ENCODE data around the gene RBMS1. TPM values are rescaled to one million over a fixed set of nuclear protein-coding genes. Genes with fewer than 3 reads are reported as not detected.

The RBMS1 gene
- total and polyA plus RNA-seq, 3 donors from 2014 or later, result 26.8 to 34.7 (median 30.0) TPM

DNA sequence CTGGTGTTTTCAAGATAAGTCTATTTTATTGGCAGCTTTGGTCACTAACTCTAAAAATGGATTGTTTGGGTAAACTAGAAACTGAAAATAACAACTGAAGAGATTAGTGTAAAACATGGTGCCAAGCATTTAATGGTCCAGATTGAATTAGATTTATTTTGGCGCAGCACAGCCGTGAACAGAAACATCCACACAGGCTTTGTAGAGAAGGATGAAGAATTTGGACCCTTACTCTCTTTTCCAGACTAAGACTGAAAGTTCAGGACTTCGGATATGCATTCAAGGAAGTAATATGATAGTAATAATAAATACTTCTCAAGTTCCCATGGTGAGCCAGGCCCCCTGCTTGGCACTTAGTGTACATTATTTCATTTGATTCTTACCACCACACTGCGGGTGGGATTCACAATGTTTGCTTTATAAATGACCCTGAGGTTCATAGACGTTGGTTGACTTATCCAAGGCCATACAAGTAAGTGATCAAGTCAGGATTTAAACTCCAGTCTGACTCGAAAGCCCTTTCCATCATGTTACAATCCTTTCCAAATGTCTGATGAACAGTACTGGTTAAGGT is 239.3 kb downstream of the RBMS1 start:
- TF ChIP-seq, protein P1, sequence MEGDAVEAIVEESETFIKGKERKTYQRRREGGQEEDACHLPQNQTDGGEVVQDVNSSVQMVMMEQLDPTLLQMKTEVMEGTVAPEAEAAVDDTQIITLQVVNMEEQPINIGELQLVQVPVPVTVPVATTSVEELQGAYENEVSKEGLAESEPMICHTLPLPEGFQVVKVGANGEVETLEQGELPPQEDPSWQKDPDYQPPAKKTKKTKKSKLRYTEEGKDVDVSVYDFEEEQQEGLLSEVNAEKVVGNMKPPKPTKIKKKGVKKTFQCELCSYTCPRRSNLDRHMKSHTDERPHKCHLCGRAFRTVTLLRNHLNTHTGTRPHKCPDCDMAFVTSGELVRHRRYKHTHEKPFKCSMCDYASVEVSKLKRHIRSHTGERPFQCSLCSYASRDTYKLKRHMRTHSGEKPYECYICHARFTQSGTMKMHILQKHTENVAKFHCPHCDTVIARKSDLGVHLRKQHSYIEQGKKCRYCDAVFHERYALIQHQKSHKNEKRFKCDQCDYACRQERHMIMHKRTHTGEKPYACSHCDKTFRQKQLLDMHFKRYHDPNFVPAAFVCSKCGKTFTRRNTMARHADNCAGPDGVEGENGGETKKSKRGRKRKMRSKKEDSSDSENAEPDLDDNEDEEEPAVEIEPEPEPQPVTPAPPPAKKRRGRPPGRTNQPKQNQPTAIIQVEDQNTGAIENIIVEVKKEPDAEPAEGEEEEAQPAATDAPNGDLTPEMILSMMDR (IDR thresholded peaks at IDR 0.05), result no peak
- no peak for TF ChIP-seq POLR2A (IDR thresholded peaks at IDR 0.05)
- Histone ChIP-seq H3K9me3 (no peaks in the 10 kb centered on the region), H3K36me3 (ENCODE audit: low read depth, missing control alignments) (no peaks in the 10 kb centered on the region), H3K27me3 (no peaks in the 10 kb centered on the region), H3K4me1 (no peaks in the 10 kb centered on the region), H3K27ac (no peak overlapping the region), H3K4me3 (no peak overlapping the region)
- WGBS, 2 donors, result 87 to 88% methylated on average over 6 of the region's 6 CpGs
- no peak for DNase-seq
- intact Hi-C loops (cut with DNase I; ENCODE audit: low total_unique reads), result no loop called here

GRCh38 chr2:160253440-160254188 is 240.0 kb downstream of the RBMS1 start:
- no peak overlapping the region for H3K4me3 ChIP-seq
- no peak overlapping the region for H3K27ac ChIP-seq
- H3K36me3 ChIP-seq (ENCODE audit: low read depth, missing control alignments), result no peaks in the 10 kb centered on the region
- no peak for DNase-seq
- 86 to 87% methylated on average over 9 of the region's 9 CpGs for WGBS, 2 donors
- no peaks in the 10 kb centered on the region for H3K27me3 ChIP-seq
- H3K4me1 ChIP-seq, result no peaks in the 10 kb centered on the region
- intact Hi-C loops (cut with DNase I; ENCODE audit: low total_unique reads), result no loop called here
- TF ChIP-seq POLR2A (IDR thresholded peaks at IDR 0.05), result no peak
- TF ChIP-seq, protein P1 (IDR thresholded peaks at IDR 0.05), result no peak
- no peaks in the 10 kb centered on the region for H3K9me3 ChIP-seq

DNA sequence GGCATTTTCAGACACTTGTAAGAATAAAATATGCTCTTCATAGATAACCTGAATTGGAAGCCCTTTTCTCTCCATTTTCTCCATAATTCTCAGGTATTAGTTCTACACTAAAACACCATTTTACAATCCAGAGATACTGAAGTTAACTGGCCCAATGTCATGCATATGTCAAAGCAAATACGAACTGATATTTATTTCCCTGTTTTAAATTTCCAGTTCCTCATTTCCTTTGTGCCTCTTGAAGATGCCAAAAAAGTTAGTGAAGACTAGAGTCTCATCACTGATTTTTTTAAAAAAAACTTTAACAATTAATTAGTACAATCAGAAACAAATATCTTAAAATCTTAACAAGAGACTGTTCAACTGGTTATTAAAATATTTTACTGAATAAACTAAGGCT is 240.7 kb downstream of the RBMS1 start:
- no peaks in the 10 kb centered on the region for H3K9me3 ChIP-seq
- H3K27me3 ChIP-seq, result no peaks in the 10 kb centered on the region
- H3K36me3 ChIP-seq (ENCODE audit: low read depth, missing control alignments), result no peaks in the 10 kb centered on the region
- no peaks in the 10 kb centered on the region for H3K4me1 ChIP-seq
- WGBS, 2 donors, result 80 to 95% methylated on average over 1 of the region's 1 CpG
- H3K4me3 ChIP-seq, result no peak overlapping the region
- no peak overlapping the region for H3K27ac ChIP-seq
- intact Hi-C loops (cut with DNase I; ENCODE audit: low total_unique reads), result no loop called here
- TF ChIP-seq, protein P1 (IDR thresholded peaks at IDR 0.05), result no peak
- no peak for TF ChIP-seq POLR2A (IDR thresholded peaks at IDR 0.05)
- no peak for DNase-seq

DNA sequence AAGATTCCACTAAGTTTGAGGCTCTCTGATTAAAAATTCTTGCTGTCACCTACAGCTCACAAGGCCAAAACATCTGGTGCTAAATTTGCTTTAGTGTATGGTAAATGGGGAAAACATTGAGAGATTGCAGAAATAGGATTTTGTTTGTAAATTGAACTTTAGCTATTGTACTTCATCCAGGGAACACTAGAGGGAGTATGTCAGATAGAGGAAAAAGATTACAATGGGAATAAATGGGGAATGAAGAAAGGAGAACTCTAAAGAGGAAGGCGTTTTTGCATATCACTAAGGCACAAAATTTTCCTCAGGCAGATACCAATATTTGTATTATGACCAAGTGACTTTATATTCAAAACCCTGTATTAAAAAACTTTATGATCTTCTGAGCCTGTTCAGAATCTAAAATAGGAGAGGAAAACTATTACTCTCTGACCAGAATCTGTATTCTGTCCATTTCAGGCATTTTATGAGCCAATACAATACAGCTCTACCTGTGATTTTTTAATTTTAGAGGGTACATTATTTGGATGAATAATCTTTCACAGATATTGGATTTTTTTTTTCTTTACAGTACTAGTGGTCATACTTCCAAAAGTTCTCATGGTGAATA is 241.2 kb downstream of the RBMS1 start:
- Histone ChIP-seq H3K4me3 (no peak overlapping the region), H3K4me1 (no peaks in the 10 kb centered on the region), H3K27ac (no peak overlapping the region), H3K27me3 (no peaks in the 10 kb centered on the region), H3K36me3 (ENCODE audit: low read depth, missing control alignments) (no peaks in the 10 kb centered on the region), H3K9me3 (no peaks in the 10 kb centered on the region)
- no peak for DNase-seq
- TF ChIP-seq POLR2A (IDR thresholded peaks at IDR 0.05), result no peak
- TF ChIP-seq, protein P1 (IDR thresholded peaks at IDR 0.05), result peak in 2 of 3 experiments; percentile 51 to 84
- WGBS, 2 donors, result 14 to 22% methylated on average over 1 of the region's 1 CpG
- intact Hi-C loops (cut with DNase I; ENCODE audit: low total_unique reads), result no loop called here
